MV-4-11 (cell line): ENCODE measurements around the gene CYP2W1.

Source experiments
- DNase-seq: peaks from one replicate; lab custom pipeline; 2025; lab: John Stamatoyannopoulos, UW

CYP2W1 gene

DNA sequence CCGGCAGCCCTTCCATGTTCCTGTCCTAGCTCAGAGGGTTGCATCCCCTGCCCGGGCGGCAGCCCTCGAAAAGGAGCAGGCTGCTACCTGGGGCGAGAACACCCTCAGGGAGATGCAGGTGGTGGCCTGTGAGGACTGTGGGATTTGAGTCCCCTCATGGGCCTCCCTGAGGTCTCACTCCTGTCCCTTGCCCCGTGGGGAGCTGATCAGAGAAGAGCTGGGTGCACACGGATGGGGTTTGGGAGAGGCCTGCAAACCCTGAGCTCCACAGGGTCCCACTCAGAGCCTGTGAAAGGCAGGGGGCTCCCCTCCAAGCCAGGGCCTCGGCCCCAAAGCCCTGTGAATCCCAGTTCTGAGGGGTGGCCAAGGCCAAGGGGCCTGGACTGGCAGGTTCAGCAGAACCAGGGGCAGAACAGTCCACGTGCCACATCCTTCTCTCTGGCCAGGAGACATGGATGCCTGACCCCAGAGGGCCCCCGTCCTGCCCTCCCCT, 424 bp upstream of the CYP2W1 start:
- DNase-seq = no peak

DNA sequence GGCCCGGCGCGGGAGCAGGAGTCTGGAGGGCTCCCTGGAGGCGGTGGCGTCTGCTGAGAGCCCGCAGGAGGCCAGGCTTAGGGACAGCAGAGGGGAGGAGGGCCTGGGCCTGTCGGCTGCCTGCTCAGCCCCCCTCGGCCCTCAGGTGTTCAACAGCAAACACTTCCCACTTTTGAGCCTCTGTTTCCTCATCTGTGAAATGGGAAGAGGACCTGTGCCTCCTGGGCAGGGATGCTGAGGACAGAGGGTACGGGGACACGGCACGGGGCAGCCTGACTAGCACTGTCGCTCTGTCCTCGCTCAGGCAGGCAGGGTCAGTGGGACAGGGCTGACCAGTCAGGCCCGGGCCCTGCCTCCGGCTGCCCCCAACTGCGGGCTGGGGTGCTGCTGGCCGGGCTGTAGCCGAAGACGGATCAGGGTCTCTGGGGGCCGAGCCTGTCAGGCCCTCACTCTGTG, 663 bp downstream of the CYP2W1 start:
- no peak for DNase-seq

DNA sequence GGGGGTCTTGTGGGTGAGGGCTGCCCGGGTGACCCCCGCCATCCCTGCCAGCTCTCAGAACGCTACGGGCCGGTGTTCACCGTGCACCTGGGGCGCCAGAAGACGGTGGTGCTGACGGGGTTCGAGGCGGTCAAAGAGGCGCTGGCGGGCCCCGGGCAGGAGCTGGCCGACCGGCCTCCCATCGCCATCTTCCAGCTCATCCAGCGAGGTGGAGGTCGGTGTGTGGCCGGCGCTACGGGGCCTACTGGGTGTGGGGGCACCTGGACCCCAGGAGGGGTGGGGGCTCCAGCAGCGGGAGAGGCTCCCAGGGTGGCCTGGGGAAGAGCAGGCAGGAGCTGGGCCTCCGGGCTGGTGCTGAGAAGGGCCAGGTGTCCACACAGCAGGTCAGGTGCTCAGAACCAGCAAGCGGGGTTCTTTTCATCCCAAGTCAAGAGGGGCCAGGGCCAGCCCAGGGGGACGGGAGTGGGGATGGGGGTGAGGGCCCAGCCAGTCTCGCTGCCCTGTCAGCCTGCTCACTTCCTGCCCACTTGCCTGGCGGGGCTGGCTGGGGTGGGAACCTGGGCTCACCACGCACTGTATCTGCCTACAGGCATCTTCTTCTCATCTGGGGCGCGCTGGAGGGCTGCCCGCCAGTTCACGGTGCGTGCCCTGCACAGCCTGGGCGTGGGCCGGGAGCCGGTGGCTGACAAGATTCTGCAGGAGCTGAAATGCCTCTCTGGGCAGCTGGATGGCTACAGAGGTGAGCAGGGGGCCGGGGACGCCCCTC, 1.6 kb downstream of the CYP2W1 start:
- DNase-seq = no peak

DNA sequence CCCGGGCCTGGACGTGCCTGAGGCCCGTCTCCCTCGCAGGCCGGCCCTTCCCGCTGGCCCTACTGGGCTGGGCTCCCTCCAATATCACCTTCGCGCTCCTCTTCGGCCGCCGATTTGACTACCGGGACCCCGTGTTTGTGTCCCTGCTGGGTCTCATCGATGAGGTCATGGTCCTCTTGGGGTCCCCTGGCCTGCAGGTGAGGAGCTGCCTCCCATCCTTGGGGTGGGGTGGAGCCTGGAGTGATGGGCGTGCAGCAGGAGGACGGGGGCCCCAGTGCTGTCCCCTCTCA, 2.1 kb downstream of the CYP2W1 start:
- DNase-seq = no peak

DNA sequence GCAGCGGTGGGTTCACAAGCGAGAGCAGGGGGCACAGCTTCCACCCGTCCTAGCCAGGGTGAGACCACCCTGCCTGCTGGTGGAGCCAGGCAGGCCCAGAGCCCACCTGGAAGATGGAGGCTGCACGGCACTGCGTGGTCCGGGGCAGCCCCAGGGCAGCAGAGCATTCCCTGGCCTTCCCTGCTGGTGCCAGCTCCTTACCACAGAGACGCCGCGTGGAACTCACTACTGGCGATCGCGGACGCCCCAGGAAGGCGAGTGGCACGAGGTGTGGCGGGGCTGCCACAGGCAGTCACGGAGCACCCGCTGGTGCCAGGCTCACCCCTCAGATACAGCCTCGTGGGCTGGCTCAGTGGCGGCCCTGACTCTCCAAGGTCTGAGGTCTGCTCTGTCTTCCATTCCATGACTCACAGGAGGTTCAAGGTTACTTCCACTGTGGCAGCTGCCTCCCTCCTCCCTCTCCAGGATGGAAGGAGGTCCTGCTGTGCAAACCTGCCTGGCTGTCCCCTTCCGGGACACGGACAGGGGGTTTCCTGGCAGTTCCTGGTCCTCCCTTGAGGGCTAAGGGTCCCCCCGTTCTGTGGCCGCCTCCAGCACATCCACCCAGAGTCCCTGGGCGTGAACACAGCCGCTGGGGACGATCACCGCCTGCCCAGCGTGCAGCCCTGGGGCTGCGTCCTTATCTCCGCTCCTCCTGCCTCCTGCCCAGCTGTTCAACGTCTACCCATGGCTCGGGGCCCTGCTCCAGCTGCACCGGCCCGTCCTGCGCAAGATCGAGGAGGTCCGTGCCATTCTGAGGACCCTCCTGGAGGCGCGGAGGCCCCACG, 3.1 kb downstream of the CYP2W1 start:
- no peak for DNase-seq

DNA sequence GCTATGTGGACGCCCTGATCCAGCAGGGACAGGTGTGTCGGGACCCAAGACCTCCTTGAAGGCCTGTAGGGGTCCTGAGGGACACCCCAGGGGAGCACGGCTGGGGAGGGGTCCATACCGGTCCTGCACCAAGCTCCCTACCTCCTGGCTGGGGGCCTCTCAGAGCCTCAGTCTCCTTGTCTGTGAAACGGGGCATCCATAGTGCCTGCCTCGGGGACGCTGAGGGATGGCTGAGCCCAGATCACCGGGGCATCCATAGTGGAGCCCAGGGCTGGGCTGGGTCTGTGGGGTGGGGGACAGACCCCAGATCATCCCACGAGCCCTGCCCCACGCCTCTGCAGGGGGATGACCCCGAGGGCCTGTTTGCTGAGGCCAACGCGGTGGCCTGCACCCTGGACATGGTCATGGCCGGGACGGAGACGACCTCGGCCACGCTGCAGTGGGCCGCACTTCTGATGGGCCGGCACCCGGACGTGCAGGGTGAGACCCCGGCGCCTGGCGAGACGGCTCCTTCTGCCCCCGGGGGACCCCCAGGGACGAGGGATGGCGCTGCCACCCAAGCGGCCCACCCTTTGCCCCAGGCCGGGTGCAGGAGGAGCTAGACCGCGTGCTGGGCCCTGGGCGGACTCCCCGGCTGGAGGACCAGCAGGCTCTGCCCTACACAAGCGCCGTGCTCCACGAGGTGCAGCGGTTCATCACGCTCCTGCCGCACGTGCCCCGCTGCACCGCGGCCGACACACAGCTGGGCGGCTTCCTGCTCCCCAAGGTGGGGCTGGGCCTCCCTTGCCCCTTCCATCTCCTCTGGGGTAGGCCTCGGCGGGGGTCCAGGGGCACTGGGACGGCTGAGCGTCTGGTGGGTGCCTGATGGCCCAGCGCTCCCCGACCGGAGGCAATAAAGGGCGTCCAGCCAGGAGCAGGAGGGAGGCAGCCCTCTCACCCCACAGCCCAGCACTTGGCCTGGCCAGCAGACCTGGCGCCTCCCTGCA, 4.1 kb downstream of the CYP2W1 start:
- DNase-seq = no peak

DNA sequence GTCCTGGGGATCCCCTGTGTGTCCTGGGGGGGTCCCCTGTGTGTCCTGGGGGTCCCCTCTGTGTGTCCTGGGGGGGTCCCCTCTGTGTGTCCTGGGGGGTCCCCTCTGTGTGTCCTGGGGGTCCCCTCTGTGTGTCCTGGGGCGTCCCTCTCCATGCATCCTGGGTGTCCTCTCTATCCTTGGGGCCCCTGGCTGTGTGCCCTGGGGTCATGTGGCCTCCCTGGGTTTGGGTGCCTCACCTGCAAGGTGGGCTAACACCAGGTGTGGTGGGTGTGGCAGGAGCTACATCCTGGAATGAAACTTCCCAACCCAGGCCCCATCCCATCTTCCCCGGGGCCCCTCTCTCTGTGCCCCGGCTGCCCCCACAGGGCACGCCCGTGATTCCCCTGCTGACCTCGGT, 4.9 kb downstream of the CYP2W1 start:
- no peak for DNase-seq

DNA sequence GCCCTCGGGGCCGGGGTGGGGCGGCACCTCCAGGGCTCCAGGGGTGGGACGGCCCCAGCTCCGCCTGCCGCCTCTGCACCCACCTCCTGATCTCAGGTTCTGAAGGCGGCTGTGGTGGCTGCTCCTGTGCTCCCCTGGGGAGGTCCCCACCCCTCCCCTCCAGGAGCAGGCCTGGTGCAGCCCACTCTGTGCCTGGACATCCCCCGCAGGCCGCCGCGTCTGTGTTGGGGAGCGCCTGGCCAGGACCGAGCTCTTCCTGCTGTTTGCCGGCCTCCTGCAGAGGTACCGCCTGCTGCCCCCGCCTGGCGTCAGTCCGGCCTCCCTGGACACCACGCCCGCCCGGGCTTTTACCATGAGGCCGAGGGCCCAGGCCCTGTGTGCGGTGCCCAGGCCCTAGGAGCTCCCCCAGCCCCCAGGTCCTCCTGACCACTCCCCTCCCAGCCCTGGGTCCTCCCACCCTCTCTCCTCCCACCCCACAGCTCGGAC, 5.5 kb downstream of the CYP2W1 start:
- DNase-seq = no peak

DNA sequence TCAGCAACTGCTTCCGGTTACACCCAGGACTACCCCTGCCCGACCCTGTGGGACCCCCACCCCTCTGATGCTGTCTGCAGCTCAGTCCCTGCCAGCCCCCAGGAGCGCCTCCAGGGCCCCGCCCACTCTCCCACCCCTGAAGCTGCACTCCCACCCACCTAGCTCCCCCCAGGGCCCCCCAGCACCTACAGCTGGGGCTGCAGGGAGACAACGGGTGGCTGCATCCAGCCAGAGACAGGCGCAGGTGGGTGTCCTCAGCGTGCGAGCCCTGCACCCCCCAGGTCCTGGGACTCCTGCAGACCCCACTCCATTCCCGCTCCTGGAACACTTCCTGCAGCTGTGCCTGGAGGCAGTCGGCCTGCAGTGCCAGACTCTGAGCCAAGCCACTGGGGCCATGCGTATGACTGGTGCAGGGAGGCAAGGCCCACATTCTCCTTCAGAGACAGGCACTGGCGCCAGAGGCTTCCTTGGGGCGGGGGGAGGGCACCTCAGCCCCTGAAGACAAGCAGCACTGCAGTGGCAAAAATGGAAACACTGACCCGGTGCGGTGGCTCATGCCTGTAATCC, 6.1 kb downstream of the CYP2W1 start:
- DNase-seq = no peak

DNA sequence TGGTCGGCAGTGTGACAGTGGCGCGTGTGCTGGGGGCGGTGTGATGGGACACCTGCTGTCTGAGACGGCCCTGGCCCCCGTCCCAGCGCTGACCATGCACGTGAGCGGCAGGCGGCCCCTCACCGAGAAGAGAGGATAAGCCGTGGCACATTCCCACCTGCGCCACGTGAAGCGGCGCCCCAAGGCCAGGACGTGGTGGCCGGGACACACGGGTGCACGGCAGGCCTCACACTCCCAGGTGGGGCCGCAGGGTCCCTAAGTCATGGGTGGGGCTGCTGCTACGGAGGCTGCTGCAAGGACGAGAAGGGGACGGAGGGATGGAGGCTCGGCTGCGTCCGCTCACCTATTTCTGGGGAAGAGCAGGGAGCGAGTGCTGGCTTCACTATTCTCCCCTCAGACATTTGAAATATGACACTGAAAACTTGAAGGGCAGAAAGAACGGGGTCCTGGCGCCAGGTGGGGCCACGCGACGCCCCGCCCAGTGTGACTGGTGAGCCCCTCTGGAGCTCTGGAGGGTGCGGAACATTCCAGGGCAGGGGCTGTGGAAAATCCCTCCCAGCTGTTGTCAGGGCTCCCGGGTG, 7.5 kb downstream of the CYP2W1 start:
- DNase-seq = no peak

DNA sequence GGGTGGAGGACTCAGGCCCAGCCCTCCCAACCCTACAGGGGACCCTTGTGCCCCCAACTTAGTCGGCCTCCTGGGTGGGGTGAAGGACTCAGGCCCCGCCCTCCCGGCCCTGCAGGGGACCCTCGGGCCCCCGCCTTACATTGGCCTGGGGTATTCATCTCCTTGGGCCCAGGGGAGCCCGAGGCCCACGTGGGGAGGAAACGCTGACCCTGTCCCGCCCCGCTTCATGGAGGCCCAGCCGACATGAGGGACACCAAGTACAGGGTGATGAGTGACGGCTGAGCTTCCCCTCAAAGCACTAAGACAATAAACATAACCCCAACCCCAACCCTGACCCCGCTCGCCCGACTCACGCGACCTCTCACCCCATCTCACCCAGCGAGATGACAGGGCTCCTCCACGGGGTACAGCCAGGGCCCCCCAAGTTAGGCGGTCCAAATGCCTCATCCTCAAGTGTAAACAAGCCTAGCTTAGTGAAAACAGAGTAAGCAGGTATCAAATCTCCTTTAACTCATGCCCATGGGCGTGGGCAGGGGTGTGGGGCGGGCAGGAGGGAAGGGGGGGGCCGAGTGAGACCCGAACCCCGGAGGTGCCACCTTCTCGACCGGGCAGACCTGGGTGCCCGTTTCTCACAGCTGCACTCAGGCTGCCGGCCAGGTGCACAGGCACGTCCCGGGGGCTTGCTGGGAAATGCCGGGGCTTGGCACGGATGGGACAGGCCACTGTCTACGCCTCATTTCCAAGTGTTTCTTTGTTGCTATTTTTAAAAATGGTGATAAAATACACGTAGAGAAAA, 8.2 kb downstream of the CYP2W1 start:
- no peak for DNase-seq

DNA sequence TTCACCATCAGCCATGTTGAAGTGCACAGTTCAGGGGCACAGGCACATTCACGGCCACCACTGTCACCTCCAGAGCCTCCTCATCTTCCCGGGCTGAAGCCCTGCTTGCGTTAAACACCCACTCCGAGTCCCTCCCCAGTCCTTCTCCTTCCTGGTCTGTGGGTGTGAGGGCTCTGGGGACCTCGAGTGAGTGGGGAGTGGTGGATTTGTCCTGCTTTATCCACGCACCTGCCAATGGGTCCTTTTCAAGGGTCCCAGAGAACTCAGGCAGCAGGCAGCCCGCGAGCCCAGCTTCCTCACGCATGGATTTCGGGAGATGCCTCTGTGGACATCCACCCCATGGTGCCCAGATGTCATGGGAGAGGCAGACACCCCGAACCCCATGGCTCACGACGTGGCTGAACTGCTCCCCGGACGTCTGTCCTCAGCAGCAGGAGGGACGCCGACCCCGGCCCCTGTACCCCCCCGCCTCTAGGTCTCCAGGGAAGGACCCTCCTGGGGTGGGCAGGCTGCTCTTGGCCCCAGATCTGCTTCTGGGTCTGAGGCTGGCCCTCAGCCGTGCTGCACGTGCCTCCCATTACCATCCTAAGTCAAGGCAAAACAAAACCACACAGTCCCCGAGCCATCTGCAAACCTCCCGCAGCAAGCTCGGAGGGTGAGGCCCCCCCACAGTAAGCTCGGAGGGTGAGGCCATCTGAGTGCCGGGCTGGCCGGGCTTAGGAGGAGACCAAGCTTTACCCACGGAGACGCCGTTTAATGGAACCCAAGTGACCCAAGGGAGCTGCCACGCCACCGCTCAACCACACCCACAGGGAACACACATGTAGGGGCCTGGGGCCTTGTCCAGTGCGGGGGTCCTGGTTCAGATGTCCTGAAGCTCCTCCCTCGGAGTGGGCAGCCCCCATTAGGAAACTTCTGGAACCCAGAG, 9.0 kb downstream of the CYP2W1 start:
- no peak for DNase-seq

DNA sequence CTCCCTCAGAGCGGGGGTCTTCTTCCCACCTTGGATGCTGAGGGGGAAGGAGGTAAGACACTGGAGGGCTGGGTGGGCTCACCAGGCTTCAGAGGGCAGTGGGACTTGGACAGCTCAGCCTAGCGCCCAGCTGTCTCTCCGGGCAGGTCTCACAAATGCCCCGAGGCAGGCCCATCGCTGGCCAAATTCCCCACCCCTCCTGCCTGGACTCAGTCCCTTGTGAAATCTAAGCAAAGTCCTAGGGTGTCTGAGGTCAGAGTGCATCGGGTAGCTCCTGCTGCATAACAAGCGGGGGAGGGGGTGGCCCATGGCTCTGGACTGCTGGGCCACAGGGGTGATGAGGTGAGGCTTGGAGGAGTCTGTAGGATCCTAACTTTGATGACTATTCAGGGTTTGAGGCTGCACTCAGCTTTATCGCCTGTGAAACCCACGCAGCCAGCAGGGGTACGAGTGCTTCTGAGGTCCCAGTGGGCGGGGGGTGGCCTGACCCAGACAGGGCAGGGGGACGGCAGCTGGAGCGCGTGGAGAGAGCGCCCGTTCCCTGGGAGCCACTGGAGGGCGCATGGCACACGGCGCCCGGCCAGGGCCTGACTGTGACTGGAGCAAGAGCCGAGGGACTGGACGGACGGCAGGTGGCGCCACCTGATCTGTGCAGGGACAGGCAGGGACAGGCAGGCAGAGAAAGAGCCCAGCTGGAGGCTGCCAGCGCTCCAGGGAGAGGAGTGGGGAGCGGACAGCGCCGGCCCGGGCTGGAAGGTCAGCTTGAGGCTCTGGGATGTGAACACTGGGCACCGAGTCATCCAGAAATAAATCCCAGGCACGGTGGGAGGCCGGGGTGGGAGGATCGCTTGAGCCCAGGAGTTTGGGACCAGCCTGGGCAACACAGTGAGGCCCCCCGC, 10.0 kb downstream of the CYP2W1 start:
- peak; percentile 87 for DNase-seq

DNA sequence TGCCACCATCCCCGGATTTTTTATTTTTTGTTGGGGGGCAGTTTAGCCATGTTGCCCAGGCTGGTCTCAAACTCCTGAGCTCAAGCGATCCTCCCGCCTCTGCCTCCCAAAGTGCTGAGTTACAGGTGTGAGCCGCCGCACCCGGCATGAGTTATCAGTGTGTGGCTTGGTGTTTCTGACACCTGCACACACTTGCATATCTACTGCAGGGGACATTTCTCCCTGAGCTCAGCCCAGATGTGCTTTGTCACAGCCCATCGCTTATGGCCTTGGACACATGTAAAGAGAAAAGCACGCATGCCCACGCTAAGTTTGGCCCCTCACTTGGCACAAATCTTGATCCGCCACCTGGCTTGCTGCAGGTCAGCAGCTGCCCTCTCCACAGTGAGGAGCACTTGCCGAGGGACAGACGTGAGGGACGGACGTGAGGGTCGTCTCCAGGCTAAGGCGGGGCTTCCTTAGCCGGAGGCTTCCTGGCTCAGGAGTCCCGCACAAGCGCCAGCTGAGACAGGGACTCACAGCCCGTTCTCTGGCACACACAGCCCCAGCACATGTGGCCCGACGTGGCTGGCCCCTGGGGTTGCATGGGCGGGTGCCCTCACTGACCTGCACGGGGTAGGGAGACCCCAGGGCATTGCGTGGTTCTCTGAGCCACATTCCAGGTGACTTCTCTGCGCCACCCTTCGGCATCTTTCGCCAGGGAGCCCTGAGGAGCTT, 11.8 kb downstream of the CYP2W1 start:
- DNase-seq = no peak

DNA sequence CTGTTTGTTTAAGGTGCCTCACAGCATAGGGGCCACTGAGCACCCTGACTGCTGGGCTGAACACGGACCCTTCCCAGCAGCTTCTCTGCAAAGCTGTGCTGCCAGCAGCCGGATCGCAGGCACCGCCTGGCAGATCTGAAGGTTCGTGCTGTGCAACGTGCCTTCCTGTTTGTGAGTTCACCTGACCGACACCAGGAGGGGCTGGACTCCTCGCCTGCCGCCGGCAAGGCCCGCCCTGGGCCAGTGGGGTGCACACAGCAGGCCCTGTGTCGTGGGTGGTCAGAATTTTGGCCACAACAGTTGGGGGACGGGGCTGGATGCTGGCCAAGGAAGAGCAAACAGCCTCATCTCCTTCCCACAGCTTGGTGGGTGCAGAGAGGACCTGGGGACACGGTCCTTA, 12.6 kb downstream of the CYP2W1 start:
- no peak for DNase-seq

DNA sequence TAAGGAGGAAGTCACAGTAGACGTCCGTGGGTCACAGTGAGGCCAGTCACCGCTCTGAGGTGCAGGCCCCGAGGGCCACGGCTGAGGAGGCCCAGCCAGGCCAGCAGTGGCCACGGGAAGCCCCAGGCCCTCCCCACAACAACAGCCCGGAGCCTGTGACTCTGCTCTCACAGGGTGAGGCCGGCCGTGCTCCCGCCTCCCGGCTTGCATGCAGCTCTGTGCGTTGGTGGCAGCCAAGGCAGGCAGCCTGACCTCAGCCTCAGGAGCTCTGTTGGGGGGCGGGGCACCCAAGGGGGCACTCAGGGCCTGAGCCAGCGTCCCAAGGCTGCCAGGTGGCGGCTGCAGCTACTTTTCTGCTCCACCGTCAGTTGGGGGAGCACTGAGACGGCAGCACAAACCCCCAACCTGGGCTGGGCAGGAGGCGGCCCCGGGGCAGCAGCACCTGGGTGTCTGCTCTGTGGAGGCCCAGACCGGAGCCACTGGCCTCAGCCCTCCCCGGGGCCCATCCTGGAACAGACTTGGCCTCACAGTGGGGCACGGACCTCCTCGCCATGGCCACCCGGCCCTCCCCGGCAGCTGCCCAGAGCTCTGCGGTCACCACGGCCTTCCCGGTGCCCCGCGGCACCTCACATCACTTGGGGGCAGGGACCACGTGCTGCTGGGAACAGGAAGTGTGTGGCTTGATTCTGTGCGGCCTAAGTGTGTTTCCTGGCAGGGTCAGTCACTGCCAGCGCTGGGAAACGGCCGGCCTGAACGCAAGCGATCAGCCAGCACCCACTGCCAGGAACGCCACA, 13.3 kb downstream of the CYP2W1 start:
- DNase-seq = peak; percentile 43
